GM12865 (cell line): ENCODE results near the gene CHRNG.

Experiments used
- DNase-seq: peaks from one replicate; pipeline ENCODE4 v3.0.0; 2010; ENCODE audit warnings: low read depth
- H3K4me3 ChIP-seq: 2 replicates; pipeline ENCODE4 v1.5.1; 2011; ENCODE audit warnings: mild to moderate bottlenecking, low read depth, low read length, control low read depth
- CTCF ChIP-seq: IDR thresholded peaks from 2 replicates; pipeline ENCODE4 v1.5.1; 2011; ENCODE audit warnings: low read length, control low read depth, low read depth, inconsistent platforms; ENCODE audit not compliant: insufficient read depth; ENCODE audit errors: missing control alignments

The CHRNG gene

DNA sequence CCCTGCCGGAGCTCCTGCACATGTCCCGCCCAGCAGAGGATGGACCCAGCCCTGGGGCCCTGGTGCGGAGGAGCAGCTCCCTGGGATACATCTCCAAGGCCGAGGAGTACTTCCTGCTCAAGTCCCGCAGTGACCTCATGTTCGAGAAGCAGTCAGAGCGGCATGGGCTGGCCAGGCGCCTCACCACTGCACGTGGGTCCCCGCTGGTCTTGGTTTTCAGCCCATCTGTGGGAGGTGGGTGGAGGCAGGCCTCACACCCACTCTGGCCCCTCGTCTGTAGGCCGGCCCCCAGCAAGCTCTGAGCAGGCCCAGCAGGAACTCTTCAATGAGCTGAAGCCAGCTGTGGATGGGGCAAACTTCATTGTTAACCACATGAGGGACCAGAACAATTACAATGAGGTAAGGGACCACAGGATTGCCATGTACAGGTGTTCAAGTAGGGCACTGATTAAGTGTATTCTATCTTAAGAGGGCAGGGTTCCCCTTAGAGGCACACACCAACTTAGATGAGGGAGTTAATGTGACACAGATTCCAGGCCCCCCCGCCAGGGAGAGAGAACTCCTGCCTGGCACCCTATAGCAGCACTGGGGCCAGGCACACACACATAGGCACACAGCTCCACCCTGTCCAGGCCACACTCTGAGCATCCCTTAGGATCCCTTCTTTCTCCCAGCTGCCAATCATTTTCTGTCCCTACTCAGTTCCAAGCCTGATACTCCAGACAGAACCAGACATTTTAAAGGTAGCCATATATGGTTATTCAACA, 5.4 kb upstream of the CHRNG start:
- H3K4me3 ChIP-seq: no peak overlapping the region
- no peak for TF ChIP-seq CTCF
- DNase-seq: no peak

DNA sequence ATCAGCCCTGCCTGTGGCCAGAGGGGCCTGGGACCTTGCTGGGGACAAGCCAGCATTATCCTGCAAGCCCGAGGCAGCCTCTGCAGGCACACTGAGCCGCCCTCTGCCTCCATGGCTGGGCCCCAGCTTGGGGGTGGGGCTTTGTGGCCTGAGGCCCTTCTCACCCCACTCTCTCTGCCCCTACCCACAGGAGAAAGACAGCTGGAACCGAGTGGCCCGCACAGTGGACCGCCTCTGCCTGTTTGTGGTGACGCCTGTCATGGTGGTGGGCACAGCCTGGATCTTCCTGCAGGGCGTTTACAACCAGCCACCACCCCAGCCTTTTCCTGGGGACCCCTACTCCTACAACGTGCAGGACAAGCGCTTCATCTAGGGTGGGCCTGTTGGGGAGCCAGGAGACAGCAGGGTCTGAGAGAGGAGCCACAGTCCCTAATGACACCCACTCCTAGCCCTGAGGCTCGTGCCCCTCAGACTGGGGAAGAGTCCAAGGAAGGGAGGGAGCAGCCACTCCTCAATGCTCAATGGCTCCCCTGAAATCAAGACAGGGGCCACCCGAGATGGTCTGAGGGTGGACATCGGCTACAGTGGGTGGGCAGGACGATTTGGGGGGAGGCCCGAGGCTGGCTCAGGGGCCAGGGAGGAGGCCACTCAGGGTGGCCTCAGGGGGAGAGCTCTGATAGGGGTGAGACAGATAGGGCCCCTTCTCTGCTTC, 4.4 kb upstream of the CHRNG start:
- TF ChIP-seq CTCF: no peak
- H3K4me3 ChIP-seq: no peak overlapping the region
- DNase-seq: no peak

- no peak for TF ChIP-seq CTCF
- no peak overlapping the region for H3K4me3 ChIP-seq
- no peak for DNase-seq
Measured at GRCh38 chr2:232535761-232536530, 3.5 kb upstream of the CHRNG start.

GRCh38 chr2:232537079-232537478, 2.4 kb upstream of the CHRNG start:
- H3K4me3 ChIP-seq: no peak overlapping the region
- no peak for DNase-seq
- TF ChIP-seq CTCF: peak; percentile 48

DNA sequence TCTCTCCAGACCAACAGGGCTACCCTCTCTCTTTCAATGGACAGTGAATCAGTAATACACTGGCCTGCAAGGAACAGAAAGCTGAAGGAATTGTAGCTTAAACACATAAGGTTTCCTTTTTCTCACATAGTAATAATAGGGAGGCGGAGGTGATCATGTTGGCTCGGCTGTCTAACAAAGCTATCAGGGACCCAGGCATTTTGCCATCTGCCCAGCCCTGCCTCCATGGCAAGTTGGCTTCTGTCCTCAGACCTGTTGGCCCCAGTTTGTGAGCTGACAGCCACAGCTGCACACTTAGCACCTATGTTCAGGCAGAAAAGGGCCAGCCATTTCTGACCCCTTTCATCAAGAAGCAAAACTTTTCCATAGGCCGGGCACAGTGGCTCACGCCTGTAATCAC, 2.0 kb upstream of the CHRNG start:
- DNase-seq: no peak
- no peak for TF ChIP-seq CTCF
- H3K4me3 ChIP-seq: no peak overlapping the region

DNA sequence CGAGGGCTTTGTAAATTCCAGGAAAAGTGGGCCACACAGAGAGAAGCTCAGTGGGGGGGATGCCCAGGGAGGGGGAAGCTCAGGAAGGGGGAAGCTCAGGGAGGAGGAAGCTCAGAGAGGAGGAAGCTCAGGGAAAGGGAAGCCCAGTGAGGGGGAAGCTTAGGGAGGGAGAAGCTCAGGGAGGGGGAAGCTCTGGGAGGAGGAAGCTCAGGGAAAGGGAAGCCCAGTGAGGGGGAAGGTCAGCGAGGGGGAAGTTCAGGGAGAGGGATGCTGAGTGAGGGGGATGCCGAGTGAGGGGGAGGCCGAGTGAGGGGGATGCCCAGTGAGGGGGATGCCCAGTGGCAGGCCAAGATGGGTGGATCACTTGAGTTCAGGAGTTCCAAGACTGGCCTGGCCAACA, 821 bp upstream of the CHRNG start:
- no peak for DNase-seq
- H3K4me3 ChIP-seq: no peak overlapping the region

More for the DNA sequence above, 821 bp upstream of the CHRNG start:
- no peak for TF ChIP-seq CTCF
